Measurements from ENCODE around the gene ZIC5.

ZIC5 gene

DNA sequence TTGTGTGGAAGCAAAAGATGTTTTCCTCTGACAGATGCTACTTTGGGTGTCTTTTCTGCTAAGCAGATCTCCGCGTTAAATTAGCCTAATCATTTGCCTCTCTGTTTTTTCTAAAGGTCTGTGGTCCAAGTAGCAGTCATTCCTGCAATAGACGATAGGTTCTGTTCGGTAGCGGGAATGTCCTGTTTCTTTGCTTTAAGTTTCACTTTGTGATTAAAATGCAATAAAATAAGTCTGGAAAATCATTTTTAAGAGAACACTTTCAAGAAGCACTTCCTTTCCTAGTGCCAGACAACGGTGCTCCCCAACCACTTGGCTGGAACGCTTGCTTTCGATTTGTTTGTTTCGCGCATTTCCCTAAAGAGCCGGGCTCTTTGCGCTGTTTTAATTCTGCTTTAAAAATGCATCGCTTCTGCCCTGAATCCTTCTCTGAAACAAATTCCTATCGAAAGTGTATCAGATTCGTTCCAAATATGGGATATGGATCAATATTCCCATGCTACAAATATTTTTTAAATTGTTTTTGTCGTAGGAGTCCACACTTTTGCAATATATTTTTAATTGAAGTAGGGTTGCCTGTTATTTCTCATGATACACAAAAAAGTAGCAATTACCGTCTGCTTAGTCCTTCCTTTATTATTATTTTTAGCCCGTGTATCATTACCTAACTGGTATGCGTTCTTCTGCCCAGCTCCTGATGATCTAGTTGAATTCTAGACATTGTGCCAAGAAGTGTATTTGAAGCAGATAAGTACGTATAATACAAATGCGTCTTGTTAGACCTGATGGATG, 24.2 kb upstream of the ZIC5 start:
- peaks cover 98% of the 10 kb centered on the region for H3K27me3 ChIP-seq
- H3K4me1 ChIP-seq, result no peaks in the 10 kb centered on the region
- H3K9me3 ChIP-seq, result no peaks in the 10 kb centered on the region
- no peak overlapping the region for H3K4me3 ChIP-seq (ENCODE audit: low read depth, low read length)
- no peak for DNase-seq
- no peaks in the 10 kb centered on the region for H3K36me3 ChIP-seq
- TF ChIP-seq CTCF (IDR thresholded peaks at IDR 0.05; ENCODE audit: low read depth, low read length), result no peak

- no peaks in the 10 kb centered on the region for H3K9me3 ChIP-seq
- H3K4me1 ChIP-seq, result no peaks in the 10 kb centered on the region
- H3K4me3 ChIP-seq (ENCODE audit: low read depth, low read length), result no peak overlapping the region
- DNase-seq, result no peak
- peaks cover 98% of the 10 kb centered on the region for H3K27me3 ChIP-seq
- H3K36me3 ChIP-seq, result no peaks in the 10 kb centered on the region
- no peak for TF ChIP-seq CTCF (IDR thresholded peaks at IDR 0.05; ENCODE audit: low read depth, low read length)
Observed at GRCh38 chr13:99995104-99995588, 23.6 kb upstream of the ZIC5 start.

GRCh38 chr13:99994638-99995020, 23.1 kb upstream of the ZIC5 start:
- Histone ChIP-seq H3K4me3 (ENCODE audit: low read depth, low read length) (no peak overlapping the region), H3K4me1 (no peaks in the 10 kb centered on the region), H3K36me3 (no peaks in the 10 kb centered on the region), H3K9me3 (no peaks in the 10 kb centered on the region), H3K27me3 (peaks cover 99% of the 10 kb centered on the region)
- no peak for DNase-seq
- no peak for TF ChIP-seq CTCF (IDR thresholded peaks at IDR 0.05; ENCODE audit: low read depth, low read length)

GRCh38 chr13:99993660-99994637, 22.4 kb upstream of the ZIC5 start:
- TF ChIP-seq CTCF (IDR thresholded peaks at IDR 0.05; ENCODE audit: low read depth, low read length), result no peak
- DNase-seq, result no peak
- no peaks in the 10 kb centered on the region for H3K4me1 ChIP-seq
- H3K27me3 ChIP-seq, result peaks cover 100% of the 10 kb centered on the region
- no peak overlapping the region for H3K4me3 ChIP-seq (ENCODE audit: low read depth, low read length)
- H3K36me3 ChIP-seq, result no peaks in the 10 kb centered on the region
- no peaks in the 10 kb centered on the region for H3K9me3 ChIP-seq

DNA sequence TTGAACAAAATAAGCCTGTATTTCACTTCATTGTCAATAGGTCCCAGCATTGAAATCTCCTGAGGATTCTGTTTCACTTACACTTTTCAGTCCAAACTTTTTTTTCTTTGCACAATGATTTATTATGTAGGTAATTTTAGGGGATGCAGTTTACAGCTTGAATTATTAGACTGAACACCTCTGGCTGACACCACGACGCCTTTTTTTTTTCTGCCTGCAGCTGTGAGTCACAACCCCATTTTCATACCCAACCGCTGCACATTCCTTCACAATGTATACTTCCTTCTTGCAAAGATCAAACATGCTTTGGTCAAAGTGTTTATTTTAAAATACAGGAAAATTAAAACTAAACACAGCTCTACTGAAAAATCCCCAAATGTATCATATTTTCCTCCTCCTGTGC, 21.4 kb upstream of the ZIC5 start:
- Histone ChIP-seq H3K4me1 (no peaks in the 10 kb centered on the region), H3K27me3 (peaks cover 100% of the 10 kb centered on the region)
- no peak for DNase-seq

More for the DNA sequence above, 21.4 kb upstream of the ZIC5 start:
- Histone ChIP-seq H3K9me3 (no peaks in the 10 kb centered on the region), H3K36me3 (no peaks in the 10 kb centered on the region), H3K4me3 (ENCODE audit: low read depth, low read length) (no peak overlapping the region)
- no peak for TF ChIP-seq CTCF (IDR thresholded peaks at IDR 0.05; ENCODE audit: low read depth, low read length)
